ENCODE results near the gene ANGPTL2.

ANGPTL2 gene

DNA sequence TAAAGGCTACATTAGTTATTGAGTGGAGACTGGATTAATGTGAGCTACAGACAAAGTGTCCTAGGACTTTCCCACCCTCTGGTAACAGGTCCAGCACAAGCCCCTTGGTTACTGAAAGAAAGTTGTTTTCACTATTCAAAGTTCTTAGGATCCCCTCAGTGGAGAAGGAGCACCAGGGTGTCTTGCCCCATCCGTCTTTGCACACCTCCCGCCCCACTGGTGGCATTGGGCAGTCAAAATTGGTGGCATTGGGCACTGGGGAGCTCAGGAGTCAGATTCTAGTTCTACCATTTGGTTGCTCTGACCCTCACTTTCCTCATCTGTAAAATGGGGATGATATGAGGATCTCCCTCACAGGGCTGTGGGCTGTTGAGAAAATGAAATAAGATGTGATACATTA lies 2.4 kb upstream of the ANGPTL2 start:
- DNase-seq, result no peak
- in situ Hi-C loops (cut with HindIII; ENCODE audit: low pct_ligation_motif_present, low pct_unique_long_range_greater_than_20kb, low sequenced_read_pairs), result no loop called here

DNA sequence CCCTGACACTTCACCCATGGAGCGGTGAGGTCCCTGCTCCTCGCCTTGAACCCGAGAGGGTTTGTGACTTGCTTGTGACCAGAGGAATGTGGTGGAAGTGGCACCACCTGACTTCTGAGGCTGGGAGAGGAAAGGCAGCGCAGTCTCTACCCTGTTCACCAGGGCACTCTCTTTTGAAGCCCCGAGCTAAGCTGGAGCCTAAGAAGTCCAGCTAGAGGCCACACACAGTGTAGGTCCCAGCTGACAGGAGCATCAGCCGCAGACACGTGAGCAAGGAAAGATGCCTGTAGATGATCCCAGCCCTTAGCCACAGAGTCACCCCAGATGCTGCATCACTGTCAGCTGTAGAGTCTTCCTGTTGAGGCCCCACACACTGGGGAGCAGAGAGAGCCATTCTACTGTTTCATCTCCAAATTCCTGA lies 1.7 kb upstream of the ANGPTL2 start:
- in situ Hi-C loops (cut with HindIII; ENCODE audit: low pct_ligation_motif_present, low pct_unique_long_range_greater_than_20kb, low sequenced_read_pairs), result no loop called here
- no peak for DNase-seq

DNA sequence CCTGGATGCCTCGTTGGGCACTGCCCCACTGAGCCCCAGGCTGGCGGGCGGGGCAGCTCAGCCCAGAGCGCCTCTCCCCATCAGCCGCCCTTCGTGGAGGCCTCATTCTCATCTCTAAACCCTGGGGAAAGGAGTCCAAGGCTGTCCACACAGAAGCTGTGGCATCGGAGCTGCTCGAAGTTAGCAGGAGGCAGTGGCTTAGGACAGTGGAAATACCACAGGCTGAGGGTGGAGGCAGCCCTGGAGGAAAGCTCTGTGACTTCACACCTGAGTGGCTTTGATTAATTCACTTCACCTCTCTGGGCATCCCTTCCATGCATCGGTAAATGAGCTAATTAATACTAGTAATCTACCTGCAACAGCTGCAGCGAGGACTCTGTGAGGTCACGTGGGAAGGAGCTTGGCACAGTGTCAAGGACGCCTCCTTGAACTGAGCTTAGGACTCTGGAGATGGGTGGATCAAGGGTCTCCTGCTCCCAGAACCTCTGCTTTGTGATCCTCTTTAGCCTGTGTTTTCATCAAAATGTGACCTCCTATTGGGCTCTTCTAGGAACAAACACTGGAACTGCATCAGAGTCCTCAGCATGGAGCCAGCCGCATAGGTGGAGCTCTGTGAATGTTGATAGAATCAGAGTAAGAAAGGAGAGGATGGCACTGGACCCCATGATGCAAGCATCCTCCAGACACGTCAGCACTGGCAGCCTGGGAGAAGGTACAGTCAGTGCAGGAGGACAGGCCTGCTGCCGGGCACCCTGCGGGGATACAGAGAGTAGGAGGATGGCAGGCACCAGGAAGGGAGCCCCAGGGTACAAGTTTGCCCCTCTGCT lies 842 bp upstream of the ANGPTL2 start:
- in situ Hi-C loops (cut with HindIII; ENCODE audit: low pct_ligation_motif_present, low pct_unique_long_range_greater_than_20kb, low sequenced_read_pairs), result no loop called here
- no peak for DNase-seq

DNA sequence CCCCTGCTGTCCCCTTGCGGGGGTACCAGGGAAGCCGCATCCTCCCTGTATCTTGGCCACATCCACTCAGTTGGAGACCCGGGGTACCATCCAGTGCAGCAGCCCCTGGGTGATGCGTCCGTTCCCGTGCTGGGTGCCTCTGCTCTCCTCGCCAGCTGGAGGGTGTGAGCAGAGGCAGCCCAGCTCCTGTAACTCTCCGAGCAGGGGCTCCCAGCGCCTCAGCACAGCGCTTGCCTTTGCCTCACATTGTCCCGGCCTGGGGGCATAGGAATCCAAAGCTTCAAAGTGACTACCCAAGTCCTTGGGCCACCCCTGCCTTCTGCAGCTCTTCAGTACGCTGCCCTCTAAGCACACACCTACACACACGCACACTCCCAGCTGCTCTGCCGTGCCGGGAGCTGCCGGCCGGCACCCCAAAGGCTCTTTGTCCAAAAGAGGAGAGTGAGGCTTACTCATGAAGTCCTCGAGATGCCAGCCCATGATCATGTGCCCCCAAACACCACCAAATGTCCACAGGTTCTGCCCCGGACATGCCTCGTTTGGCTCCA lies 733 bp downstream of the ANGPTL2 start:
- in situ Hi-C loops (cut with HindIII; ENCODE audit: low pct_ligation_motif_present, low pct_unique_long_range_greater_than_20kb, low sequenced_read_pairs), result no loop called here
- DNase-seq, result no peak

DNA sequence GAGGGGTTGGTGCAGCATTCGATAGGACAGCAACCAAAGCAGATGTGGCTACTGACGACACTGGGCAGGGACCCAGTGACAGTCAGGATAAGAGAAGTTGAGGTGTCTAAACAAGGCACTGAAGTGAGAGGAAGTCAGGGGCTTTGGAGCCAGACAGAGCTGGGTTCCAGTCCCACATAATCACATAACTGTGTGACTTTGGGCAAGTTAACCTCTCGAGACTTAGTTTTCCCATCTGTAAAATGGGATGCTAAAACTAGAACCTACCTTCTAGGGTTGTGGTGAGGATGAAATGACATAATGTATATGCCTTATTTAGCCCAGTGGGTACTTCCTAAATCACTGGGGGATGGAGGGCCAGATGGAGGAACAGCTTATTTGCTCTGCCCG lies 3.1 kb downstream of the ANGPTL2 start:
- DNase-seq, result no peak
- in situ Hi-C loops (cut with HindIII; ENCODE audit: low pct_ligation_motif_present, low pct_unique_long_range_greater_than_20kb, low sequenced_read_pairs), result no loop called here

DNA sequence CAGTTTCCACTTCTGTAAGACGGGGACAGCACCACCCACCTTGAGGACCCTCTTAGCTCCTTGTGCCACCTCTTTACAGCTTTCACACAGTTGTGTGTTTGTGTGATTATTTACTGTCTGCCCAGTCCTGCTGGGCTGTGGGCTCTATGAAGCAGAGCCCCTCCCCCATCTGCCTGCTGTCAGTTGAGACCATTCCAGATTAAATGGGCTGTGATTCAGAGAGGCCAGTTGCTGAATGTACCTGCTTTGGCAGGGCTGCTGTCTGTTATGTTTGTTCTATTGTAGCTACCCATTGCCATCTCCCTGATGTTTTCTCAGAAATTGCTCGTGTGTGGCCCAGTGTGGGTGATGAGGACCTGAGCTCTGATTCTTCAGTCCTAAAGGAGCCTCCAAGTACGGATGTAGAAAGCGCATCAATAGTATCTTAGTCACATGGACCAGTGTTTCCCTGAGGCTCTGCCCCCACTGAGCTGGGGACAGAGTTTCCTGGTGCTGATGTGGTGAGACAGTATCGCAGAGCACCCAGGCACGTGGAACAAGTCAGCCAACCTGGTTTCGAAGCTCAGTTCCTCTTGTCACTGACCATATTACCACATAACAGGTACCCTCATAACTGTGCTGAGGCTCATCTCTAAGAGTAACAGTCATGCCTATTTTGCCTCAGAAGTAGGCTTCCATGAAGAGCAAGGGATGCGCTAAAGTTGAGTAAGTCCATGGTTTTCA lies 3.7 kb downstream of the ANGPTL2 start:
- in situ Hi-C loops (cut with HindIII; ENCODE audit: low pct_ligation_motif_present, low pct_unique_long_range_greater_than_20kb, low sequenced_read_pairs), result no loop called here
- DNase-seq, result no peak

DNA sequence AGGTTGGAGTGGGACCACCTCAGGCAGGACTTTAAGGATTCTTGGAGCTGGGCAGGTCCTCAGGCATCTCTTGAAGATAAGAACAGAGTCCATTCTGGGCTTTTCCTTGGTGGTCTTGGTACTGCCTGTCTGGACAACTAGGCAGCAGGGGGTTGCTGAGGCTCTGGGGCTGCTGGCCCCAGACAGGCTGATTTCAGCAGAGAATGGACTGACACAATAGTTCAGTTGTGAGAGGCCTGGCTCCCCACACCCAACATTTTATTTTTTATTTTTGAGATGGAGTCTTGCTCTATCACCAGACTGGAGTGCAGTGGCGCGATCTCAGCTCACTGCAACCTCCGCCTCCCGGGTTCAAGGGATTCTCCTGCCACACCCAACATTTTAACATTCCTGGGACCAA lies 4.6 kb downstream of the ANGPTL2 start:
- in situ Hi-C loops (cut with HindIII; ENCODE audit: low pct_ligation_motif_present, low pct_unique_long_range_greater_than_20kb, low sequenced_read_pairs), result no loop called here
- DNase-seq, result no peak

DNA sequence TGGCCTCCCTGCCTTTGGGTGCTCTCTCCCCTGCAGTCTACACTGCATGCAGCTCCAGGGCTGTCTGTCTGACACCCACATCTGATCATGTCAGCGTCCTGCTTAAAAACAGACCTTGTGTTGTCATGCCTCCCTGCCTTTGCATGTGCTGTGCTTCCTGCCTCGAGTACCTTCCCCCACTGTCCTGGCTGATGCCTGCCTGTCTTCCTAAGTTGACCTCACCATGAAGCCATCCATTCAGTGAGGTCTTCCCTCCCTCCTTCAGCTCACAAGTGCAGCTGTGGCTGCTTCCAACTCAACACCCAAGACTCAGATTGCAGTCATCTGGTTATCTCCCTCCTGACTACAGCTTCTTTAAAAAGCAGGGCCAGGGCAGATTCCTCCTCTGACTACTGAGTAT lies 5.5 kb downstream of the ANGPTL2 start:
- no peak for DNase-seq
- in situ Hi-C loops (cut with HindIII; ENCODE audit: low pct_ligation_motif_present, low pct_unique_long_range_greater_than_20kb, low sequenced_read_pairs), result no loop called here

DNA sequence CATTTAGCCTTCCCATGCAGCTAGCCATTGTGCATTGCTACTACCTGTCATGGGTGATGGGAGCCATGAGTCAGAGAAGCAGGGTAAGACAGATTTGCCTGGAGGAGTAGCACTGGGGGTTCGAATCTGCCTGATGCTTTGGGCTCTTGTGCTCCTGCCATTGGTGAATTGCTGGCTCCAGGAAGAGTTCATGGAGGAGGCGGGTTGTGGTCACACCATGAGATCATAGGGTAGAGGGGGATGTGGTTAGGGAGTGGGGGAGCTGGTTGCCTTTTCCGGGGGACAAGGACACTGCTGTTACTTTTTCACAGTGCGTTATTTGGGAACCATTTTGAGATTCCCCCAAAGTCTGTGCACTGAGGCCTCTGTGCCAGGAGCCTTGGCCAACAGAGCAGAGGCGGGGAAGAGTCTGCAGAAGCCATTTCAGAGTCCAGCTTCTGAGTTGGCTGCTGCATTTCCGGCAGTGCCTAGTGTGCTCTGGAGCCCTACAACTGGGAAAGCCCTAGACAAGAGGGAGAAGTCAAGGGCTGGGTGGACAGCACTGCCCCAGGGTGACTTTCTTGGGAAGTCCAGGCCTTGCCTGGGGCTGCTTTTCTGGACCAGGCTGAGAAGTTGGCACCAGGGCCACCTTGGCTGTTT lies 6.2 kb downstream of the ANGPTL2 start:
- no peak for DNase-seq
- in situ Hi-C loops (cut with HindIII; ENCODE audit: low pct_ligation_motif_present, low pct_unique_long_range_greater_than_20kb, low sequenced_read_pairs), result no loop called here

DNA sequence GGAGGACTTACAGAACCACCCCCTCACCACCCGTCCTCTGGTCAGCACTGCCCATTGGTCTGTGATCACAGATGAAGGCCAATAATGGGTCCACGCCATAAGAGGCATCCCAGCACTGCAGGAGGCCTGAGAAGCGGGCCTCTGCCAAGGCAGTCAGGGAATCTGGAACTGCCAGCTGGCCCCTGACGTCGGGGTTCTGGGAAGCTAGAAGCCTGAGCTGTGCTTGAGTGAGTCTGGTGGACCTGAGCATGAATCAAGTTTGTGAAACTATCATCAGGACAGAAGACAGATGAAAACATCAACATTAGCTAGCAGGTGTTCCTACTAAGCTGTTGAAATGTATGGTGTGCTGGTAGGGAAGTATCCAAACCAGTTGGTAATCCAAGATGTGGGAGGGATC lies 7.8 kb downstream of the ANGPTL2 start:
- in situ Hi-C loops (cut with HindIII; ENCODE audit: low pct_ligation_motif_present, low pct_unique_long_range_greater_than_20kb, low sequenced_read_pairs), result no loop called here
- no peak for DNase-seq

DNA sequence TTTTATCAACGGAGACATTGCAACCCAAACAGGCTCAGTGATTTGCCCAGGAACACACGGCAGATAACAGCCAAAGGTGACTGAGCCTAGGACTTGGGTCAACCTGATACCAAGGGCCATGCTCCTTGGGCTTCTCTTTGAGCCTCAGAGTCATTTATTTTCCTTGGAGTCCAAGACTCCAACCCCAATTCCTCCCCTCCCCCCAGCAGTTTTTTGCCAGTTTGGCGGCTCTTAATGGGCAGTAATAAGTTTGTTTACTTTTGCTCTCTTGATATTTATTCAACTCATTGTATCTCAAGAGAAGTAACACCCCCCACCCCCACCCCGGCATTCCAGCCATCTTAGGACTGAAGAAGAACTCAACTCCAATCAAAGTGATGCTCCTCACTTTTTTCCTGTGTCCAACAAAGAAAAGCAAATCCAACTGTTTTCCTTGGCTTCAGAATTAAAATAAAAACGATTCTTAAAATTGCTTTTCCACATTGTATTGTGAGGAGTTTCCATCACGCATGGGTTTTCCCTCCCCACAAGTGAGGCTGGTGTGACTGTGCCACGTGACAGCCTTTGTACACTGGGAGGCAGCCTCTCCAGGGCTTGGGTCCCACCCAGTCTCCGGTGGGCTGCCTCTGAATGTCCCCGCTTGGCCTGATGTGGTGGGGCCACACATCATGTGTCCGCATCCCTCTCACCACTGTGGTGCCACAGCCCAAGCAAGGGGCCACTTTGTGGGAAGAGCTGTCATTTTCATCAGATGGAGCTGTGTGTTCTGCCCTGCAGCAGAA lies 9.1 kb downstream of the ANGPTL2 start:
- in situ Hi-C loops (cut with HindIII; ENCODE audit: low pct_ligation_motif_present, low pct_unique_long_range_greater_than_20kb, low sequenced_read_pairs), result no loop called here
- no peak for DNase-seq

DNA sequence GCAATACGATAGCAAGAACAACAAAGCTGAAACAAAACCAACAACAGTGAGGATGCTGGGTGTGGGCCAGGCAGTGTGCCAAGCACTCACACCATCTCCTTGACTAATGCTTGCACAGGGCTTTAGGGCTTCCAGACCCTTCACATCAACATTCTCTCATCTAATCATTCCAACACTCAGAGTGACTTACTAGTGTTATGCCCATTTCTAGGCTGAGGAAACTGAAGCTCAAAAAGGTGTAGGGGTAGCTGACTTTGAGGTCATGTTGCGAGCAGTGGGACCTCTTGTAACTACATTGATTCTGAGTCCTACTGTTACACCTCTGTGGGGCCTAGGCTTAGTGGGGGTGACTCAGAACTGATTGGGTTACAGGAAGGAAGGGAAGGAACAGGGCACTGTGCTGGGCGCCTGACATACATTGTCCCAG lies 9.7 kb downstream of the ANGPTL2 start:
- in situ Hi-C loops (cut with HindIII; ENCODE audit: low pct_ligation_motif_present, low pct_unique_long_range_greater_than_20kb, low sequenced_read_pairs), result no loop called here
- no peak for DNase-seq

DNA sequence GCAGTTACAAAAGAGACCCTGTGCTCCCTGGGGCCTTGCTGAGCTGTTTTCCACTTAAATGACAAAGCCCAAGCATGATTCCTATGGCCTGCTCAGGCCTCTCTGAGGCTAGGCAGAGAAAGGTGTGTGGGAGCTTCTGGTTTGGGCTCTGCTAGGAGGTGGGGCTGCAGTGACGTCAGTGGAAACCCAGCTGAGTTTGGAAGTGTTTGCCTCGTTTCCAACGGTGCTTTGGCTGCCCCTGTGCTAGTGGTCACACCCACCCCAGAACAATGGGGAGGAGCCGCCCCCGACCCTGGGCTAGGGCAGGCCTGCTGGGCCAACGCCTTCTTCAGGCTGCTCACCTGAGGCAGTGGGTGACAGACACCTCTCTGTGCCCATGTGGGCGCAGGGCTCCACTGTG lies 10.4 kb downstream of the ANGPTL2 start:
- in situ Hi-C loops (cut with HindIII; ENCODE audit: low pct_ligation_motif_present, low pct_unique_long_range_greater_than_20kb, low sequenced_read_pairs), result no loop called here
- no peak for DNase-seq

DNA sequence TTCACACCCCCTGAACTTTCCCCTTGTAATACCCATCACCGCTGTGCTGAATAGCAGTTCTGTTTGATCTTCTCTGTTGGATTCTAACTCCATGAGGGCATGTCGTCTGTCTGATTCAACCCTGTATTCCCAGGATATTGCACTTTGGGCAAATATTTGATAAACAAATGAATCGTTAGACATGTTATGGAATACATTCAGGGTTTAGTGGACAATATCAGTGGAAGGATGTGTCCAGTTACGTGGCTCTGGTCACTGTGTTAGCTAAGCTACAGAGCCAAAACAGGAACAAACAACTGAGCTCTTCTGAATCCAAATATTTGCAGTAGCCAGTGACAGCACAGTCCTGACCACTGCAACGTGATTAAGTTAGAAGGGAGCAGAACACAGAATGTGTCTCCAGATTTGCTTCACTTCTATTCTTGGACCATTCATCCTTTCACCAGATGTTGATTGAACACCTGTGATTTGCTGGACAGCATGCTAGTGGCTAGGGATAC lies 13.2 kb downstream of the ANGPTL2 start:
- in situ Hi-C loops (cut with HindIII; ENCODE audit: low pct_ligation_motif_present, low pct_unique_long_range_greater_than_20kb, low sequenced_read_pairs), result no loop called here
- DNase-seq, result no peak

DNA sequence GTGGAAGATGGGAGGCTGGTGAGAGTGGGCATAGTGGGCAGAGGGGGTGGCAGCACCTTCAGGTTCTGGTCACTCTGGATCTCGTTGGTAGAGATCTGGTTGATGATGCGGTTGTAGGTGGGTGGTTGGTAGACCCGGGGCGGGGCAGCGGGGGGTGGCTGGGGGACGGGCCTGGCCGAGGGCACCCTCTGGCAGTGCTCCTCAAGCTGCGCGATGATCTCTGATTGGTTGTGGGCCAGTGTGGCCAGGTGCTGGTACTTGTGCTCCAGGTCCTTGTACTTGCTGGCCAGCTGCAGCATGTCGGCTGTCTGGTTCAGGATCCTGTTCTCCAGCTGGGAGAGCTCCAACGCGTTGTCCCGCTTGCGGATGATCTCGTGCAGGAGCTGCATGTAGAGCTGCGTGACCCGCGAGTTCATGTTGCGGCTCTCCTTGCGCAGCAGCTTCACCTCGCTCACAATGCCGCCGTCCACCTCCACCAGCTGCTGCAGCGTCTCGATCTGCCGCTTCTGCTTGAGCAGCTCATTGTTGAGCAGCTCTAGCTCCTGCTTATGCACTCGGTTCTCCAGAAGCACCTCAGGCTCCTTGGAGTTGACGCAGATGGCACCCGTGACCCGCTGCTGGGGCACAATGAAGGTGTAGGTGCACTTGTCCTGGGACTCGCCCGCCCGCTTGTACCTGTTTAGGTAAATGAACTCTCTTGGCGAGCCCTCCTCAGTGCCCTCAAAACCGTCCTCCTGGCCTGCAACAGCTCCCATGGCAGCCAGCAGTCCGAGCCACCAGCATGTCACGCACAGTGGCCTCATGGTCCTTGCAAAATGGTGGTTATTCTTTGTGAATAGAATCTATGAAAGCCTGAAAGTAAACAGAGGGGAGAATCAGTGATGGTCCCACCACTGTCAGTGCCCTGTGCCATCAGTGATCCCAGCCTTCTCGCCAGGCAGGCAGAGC lies 14.2 kb downstream of the ANGPTL2 start:
- in situ Hi-C loops (cut with HindIII; ENCODE audit: low pct_ligation_motif_present, low pct_unique_long_range_greater_than_20kb, low sequenced_read_pairs), result no loop called here

DNA sequence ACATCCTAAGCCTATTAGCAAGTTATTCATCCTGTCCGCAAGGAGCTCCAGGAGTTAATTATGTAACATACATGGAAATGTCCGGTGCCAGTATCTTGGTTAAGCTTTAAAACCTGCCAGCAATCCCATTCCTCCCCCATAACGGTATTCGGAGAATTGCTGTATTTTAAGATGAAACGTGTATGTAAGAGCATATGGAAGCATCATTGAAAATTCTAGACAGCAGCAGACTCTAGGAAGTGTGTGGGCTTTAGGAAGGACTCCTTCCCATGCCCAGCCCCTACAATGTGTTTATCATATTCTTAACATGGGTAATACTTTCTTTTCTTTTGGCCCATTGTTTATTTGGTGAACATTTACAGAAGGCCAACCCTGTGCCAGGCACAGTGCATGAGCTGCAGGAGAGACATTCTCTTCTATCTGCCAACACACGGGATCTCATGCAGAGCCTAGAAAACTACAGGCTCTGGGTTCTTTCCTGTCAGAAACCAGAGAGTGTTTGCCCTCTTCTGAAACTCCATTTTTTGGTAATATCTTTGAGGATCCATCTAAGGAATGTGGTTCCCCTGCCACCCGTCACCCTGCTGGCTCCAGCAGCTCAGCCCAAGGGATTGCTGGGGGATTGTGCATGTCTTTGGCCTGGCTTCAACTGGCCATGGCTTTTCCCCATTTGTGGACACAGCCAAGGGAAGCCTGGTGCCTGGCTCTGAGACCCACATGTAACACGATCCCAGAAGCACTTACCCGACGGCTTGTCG lies 15.1 kb downstream of the ANGPTL2 start:
- in situ Hi-C loops (cut with HindIII; ENCODE audit: low pct_ligation_motif_present, low pct_unique_long_range_greater_than_20kb, low sequenced_read_pairs), result no loop called here
- DNase-seq, result no peak

More for the DNA sequence above, 14.2 kb downstream of the ANGPTL2 start:
- no peak for DNase-seq

DNA sequence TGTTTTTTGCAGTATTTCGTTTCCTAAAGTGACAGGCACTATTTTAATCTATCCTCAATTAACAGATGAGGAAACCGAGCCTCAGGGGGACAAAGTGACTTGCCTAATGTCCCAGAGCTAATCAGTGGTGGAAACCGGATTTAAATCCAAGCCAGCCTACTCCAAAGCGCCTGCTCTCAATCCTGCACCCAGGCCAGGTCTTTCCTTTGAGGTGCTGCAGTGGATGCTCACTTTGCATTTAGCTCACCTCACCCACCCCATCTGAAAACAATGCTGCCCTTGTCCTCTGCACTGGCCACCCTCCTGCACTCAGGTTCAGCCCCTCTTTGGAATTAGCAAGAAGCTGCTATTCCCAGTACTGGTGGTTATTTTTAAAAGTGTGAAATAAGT lies 16.0 kb downstream of the ANGPTL2 start:
- no peak for DNase-seq
- in situ Hi-C loops (cut with HindIII; ENCODE audit: low pct_ligation_motif_present, low pct_unique_long_range_greater_than_20kb, low sequenced_read_pairs), result no loop called here

Measured in ACHN (cell line).